GM19452 (cell line): ENCODE results near the gene TSPAN12.
A peak's percentile ranks its signal among the peaks of the same experiment; 100 is the strongest.
"Not testable (repeated sequence)": the region's sequence is repeated elsewhere in the genome, so short reads cannot be mapped to it uniquely, and the experiment has no call there.

ENCODE experiments used
- ATAC-seq: cut with Tn5 transposase; IDR thresholded peaks from one replicate; pipeline ENCODE4 v1.9.1; 2021; ENCODE audit not compliant: unreplicated experiment

TSPAN12 gene, protein sequence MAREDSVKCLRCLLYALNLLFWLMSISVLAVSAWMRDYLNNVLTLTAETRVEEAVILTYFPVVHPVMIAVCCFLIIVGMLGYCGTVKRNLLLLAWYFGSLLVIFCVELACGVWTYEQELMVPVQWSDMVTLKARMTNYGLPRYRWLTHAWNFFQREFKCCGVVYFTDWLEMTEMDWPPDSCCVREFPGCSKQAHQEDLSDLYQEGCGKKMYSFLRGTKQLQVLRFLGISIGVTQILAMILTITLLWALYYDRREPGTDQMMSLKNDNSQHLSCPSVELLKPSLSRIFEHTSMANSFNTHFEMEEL

GRCh38 chr7:120857588-120858573 lies at the start of gene TSPAN12:
TSPAN12 (minus strand) TSS chr7:120858144; CDS start chr7:120856763, 1,381 bp downstream.
- peak; percentile 82 for ATAC-seq

DNA sequence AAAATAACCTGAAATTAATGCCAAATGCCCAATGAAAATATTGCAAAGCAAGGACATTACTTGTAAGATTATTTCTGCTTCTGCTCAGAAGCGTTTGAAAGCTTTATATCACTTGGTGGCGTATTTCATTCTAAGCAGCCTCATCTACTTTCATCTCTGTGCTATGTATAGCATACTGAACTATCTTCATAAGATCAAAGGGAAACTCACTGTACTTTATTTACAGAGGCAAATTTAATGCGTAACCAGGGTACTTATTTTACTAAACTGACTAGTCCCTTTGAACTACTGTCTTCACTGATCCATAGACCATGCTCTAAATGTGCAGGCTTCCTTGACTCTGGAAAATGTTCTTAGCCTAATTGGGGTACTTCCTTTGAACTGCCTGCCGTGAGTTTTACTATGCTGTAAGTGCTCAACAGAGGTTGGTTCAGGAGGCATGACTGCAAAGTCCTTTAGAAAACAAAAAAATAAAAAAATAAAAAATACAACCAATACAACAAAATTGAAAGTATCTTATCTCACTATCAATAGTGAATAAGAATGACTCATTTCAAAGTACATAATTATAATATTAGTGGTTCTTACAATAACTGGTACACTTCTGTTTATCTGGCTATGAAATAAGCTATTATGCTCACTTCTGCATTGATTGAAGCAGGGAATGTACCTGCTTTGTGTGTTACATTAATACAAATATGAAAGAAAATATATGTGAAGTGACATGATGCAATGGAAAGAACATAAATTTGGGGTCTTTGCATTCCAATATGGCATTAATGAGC lies 41.0 kb upstream of the TSPAN12 start:
- no peak for ATAC-seq

DNA sequence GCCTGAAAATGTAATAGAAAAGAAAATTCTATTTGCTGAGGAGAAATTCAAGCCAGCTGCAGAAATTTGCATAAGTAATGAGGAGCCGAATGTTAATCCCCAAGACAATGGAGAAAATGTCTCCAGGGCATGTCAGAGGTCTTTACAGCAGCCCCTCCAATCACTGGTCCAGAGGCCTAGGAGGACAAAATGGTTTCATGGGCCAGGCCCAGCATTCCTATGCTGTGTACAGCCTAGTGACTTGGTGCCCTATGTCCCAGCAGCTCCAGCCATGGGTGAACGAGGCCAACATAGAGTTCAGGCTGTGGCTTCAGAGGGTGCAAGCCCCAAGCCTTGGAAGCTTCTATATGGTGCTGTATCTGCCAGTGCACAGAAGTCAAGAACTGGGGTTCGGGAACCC lies 37.3 kb upstream of the TSPAN12 start:
- not testable (repeated sequence) for ATAC-seq

- ATAC-seq, result not testable (repeated sequence)
Observed at GRCh38 chr7:120885602-120886001, 27.7 kb upstream of the TSPAN12 start.

DNA sequence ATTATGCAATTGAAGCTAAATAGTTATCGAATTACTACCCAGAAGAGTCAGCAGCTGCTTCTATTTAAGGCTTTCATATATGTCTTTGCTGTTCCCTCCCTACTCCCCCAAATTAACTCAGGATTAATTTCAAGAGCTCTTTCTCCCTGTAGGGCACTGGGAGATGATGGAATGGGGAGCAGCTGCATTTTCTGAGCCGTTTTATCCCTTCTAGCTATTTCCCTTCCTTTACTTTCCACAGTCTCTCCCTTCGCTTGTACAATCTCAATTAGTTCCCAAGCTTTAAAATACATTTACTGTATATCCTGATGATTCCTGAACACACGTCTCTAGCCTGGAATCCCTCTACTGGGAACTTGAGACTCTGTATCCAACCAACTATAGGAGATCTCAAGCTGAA lies 19.8 kb upstream of the TSPAN12 start:
- ATAC-seq, result no peak

GRCh38 chr7:120876922-120877321 lies 19.0 kb upstream of the TSPAN12 start:
- no peak for ATAC-seq

- no peak for ATAC-seq
Observed at GRCh38 chr7:120874722-120875121, 16.8 kb upstream of the TSPAN12 start.

GRCh38 chr7:120874016-120874415 lies 16.1 kb upstream of the TSPAN12 start:
- ATAC-seq, result no peak

GRCh38 chr7:120873401-120873800 lies 15.5 kb upstream of the TSPAN12 start:
- ATAC-seq, result no peak

- ATAC-seq, result peak; percentile 64
Observed at GRCh38 chr7:120869700-120870099, 11.8 kb upstream of the TSPAN12 start.

DNA sequence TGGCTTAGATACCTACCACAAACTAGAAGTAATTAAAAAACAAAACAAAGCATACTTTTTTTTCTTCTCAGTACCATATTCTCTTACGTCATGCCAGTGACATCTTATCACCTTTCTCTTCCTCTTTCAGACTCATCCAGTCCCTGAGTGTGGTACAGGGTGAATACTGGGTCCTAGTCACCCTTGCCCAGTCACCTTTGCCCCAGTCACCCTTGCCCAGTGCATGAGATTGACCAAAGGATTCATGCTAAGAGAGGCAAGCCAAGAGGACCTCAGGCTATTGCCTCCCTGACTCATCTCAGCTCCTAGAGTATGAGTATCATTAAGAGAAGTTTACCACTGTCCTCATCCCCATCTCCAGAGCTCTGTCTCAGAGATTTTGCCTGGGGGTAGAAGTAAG lies 10.0 kb upstream of the TSPAN12 start:
- no peak for ATAC-seq

- ATAC-seq, result no peak
Observed at GRCh38 chr7:120865191-120865981, 7.4 kb upstream of the TSPAN12 start.

DNA sequence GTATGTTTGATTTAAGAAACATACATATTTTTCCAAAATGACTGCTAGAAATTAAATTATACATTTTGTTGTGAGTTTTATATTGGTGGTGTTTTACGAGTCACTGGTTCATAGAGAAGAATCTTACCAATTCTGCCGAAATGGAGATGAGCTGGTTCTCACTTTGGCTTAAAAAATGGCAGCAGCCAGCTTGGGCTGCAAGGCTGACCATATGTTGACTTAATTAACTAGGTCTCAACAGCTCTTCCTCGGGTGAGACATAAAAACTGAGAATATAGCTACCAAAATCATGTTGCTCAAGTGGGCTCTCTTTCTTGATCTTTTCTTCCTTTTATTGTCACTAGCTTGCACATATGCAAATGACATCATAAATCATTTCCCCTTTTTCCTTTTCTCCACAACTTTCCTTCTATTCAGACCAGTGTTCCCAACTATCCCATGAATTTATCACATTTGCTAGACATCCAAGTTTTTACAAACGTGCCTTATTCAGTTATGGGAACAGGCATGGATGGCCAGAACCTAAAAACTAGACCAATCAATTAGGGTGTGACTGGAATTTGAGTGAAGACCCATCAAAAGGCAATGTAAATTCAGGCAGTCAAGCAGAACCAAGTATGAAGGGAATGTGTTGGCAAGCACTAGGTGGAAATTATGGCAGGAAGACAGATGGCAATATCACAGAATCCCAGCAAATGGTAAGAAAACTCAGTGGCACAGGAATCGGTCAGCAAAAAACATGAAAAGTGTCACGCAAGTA lies 6.4 kb upstream of the TSPAN12 start:
- no peak for ATAC-seq

DNA sequence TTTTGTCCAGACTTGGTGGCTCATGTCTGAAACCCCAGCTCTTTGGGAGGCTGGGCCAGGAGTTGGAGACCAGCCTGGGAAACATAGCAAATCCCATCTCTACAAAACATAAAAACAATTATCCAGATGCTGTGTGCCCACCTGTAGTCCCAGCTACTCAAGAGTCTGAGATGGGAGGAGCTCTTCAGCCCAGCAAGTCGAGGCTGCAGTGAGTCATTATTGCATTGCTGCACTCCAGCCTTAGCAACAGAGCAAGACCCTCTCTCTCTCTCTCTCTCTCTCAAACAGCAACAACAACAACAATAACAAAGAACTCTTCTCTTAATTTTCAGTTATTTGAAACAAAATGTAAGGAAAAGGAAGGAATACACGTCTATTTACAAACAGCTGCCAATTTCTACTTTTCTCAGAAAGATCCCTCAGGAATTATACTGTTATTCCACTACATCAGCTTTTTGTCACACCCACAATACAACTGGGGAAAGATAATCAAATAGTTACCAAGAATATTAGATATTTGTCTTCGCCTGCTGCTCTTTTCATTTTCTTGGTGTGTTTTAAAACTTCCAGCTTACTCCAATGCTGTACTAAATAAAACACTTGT lies 5.1 kb upstream of the TSPAN12 start:
- ATAC-seq, result no peak

- ATAC-seq, result no peak
Observed at GRCh38 chr7:120860156-120860555, 2.2 kb upstream of the TSPAN12 start.

- ATAC-seq, result no peak
Observed at GRCh38 chr7:120859459-120859858, 1.5 kb upstream of the TSPAN12 start.

GRCh38 chr7:120856621-120857352 lies 1.2 kb downstream of the TSPAN12 start:
- ATAC-seq, result peak; percentile 65

- ATAC-seq, result no peak
Observed at GRCh38 chr7:120856198-120856597, 1.7 kb downstream of the TSPAN12 start.

GRCh38 chr7:120852700-120853099 lies 5.2 kb downstream of the TSPAN12 start:
- ATAC-seq, result no peak
